ENCODE data around the gene IP6K3.

GRCh38 chr6:33737267-33738026 lies 9.3 kb downstream of the IP6K3 start:
- TF ChIP-seq EZH2 (IDR thresholded peaks at IDR 0.05) (no peak), POLR2AphosphoS5 (IDR thresholded peaks at IDR 0.05; ENCODE audit: borderline replicate concordance, low read depth, low read length) (no peak), FOXP2 (optimal IDR thresholded peaks at IDR 0.05; ENCODE audit: control extremely low read depth, extremely low read length, insufficient read depth) (no peak)
